ENCODE measurements around the gene PRTN3.

DNA sequence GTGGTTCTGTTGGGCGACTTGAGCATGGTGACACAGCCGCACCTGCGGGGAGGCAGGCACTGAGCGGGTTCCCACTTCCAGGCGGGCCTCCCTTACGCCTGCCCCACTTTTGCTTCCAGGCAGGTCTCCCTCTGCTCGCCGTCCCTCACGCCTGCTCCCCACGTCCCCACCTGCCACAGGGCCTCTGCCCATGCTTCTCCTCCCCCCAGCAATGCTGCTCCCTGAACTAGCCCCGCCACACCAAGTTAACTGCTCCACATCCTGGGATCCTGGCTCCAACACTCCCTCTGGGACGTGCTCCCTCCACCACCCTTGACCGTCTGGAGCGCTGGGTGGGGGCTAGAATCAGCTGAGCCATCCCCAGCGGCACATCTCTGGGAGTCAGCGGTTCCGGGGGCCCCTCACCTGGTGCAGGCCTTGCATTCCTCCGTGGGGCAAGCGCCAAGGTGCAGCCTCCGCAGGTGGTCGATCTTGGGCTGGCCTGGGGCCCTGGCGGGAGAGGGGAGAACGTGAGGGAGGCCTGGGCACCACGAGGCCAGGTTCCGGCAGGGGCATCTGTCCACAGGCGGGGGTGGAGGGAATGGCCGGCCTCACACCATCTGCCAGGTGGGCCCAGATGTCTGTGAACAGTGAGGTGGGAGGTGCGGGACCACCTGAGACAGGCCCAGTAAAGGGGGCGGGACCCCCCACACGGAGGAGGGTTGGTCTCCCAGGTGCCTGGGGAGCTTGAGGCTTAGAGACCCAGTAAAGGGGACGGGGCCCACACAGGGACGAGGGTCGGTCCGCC lies 27.9 kb downstream of the PRTN3 start:
- TF ChIP-seq, protein P1, sequence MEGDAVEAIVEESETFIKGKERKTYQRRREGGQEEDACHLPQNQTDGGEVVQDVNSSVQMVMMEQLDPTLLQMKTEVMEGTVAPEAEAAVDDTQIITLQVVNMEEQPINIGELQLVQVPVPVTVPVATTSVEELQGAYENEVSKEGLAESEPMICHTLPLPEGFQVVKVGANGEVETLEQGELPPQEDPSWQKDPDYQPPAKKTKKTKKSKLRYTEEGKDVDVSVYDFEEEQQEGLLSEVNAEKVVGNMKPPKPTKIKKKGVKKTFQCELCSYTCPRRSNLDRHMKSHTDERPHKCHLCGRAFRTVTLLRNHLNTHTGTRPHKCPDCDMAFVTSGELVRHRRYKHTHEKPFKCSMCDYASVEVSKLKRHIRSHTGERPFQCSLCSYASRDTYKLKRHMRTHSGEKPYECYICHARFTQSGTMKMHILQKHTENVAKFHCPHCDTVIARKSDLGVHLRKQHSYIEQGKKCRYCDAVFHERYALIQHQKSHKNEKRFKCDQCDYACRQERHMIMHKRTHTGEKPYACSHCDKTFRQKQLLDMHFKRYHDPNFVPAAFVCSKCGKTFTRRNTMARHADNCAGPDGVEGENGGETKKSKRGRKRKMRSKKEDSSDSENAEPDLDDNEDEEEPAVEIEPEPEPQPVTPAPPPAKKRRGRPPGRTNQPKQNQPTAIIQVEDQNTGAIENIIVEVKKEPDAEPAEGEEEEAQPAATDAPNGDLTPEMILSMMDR (IDR thresholded peaks at IDR 0.05): no peak
- peak; percentile 14 for TF ChIP-seq POLR2A (IDR thresholded peaks at IDR 0.05)
